GM19023 (cell line): ENCODE results near the gene SORCS1.

ENCODE experiments used
- ATAC-seq: cut with Tn5 transposase; IDR thresholded peaks from one replicate; pipeline ENCODE4 v1.9.1; 2021; ENCODE audit warnings: mild to moderate bottlenecking, moderate library complexity; ENCODE audit not compliant: unreplicated experiment

The SORCS1 gene

DNA sequence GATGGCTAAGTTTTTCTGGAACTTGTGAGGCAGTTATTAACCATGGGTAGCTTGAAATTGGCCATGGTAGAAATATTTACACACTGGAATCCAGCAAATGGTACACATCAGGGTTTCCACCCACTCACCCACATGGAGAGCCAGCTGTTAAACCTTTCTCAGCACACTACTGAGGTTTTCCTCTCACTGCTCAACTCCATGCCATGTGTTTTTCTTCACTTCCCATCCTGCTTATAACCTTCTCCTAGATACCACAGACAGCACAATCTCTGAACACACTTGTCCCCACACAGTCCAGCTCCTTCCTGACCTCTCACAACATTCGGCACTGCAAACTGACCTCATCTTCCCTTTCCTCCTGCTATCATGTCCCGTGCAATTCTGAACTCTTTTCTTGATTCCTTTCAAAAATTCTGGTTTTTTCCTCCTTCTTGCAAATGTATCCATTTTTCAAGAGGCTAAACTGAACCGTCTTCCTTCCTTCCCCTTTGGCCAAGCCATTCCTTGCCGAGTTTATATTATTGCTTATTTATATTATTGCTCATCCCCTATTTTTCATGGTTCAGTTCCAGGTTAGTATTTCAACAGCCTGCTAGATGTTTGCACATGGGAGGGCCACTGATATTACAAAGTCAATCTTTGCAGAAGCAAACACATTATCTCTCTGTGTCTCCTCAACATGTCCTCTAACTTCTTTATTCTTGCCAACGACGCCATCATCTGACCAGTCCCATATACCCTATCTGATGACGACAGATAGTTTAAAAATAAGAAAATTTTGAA is 606.4 kb downstream of the SORCS1 start:
- no peak for ATAC-seq

GRCh38 chr10:106557053-106557452 is 607.5 kb downstream of the SORCS1 start:
- ATAC-seq, result no peak

DNA sequence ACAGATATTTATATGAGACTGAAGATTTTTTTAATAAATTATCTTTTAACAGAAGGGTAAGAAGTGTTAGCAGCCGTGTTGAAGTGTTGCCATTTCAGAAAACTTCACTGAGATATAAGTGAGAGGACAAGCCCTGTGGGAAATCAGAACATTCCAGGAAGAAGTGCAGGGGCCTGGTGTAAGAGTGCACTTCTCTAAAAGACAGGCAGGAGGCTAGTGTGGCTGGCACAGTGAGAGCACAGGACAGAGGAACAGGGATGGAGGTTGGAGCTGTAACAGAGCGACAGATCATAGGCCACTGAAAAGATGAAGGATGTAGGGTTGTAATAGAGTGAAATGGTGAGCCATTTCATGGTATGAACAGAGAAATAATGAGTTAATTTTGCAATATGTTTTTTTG is 608.9 kb downstream of the SORCS1 start:
- no peak for ATAC-seq

- ATAC-seq, result no peak
Observed at GRCh38 chr10:106551501-106552062, 612.9 kb downstream of the SORCS1 start.

DNA sequence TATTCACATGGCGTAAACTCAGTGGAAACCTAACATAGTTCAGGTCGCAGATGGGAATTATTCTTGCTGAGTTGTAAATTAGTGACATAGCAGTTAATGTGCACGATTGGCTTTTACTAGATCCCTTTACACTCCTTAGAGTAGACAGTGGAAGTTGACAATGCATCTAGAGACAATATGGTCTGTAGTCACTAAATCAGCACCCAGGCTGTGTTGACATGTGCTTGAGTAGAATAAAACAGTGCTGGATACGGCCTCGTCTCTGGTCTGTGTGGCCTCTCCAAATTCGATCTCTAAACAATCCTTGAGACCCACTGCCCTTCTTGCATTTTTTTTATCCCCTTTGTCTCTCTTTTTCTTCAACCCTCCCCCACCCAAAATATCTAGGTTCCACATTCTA is 615.7 kb downstream of the SORCS1 start:
- no peak for ATAC-seq

DNA sequence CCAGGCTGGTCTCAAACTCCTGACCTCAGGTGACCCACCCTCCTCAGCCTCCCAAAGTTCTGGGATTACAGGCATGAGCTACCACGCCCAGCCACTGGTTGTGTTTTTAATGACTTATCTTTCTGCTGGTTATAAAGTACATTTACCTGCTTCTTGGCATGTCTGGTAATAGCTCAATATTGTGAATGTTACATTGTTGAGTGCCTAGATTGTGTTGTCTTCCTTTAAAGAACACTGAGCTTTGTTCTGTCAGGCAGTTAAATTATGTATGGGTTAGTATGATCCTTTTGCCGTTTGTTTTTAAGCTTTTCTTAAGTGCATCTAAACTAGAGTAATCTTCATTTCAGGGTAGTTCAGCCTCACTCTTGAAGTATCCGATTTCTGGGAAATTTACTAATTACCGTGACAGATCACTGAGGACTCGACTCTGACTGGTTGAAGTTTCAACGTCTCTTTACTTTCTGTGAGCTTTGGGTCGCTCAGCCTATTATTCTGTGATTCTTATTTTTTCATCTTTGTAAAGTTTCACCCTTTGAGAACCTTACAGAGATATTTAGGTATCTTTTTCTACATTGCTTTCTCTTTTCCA is 617.4 kb downstream of the SORCS1 start:
- no peak for ATAC-seq

GRCh38 chr10:106542461-106542860 is 622.0 kb downstream of the SORCS1 start:
- no peak for ATAC-seq

DNA sequence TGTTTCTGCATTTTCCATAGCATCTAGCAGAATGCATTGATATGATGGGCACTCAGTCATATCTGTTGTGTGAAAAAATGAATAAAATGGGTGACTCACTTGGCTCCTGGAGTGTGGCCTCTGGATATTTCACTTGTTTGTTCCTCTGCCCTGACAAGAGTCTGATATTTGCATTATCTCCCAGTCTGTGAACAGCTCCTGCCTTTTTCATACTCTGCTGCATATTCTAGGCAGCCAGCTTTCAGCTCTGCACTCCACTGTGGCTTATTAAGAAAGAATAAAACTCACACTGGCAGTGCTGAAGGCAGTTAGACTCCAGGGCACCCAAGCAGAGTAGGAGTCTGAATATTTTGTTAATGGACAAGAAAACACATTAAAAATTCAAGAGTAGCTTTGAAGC is 623.9 kb downstream of the SORCS1 start:
- no peak for ATAC-seq

DNA sequence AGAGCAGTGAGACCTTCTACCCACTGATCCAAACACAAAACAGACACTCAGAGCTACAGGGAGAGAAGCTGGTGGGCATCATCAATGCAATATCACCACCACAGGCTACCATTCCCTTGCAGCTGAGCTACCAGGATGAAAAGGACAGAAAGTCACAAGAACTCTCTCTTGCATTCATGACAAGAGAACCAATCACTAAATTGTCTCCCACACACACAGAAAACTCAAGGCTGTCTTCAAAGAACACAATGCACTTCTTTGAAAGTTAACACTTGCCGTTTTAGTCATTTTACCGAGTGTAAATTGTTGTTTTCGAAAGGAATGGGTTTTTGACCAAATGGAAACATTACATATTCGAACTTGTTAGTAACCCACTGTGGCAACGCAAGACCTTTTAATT is 626.6 kb downstream of the SORCS1 start:
- ATAC-seq, result no peak

- no peak for ATAC-seq
Observed at GRCh38 chr10:106535304-106535953, 629.1 kb downstream of the SORCS1 start.

- ATAC-seq, result no peak
Observed at GRCh38 chr10:106534441-106534840, 630.1 kb downstream of the SORCS1 start.

DNA sequence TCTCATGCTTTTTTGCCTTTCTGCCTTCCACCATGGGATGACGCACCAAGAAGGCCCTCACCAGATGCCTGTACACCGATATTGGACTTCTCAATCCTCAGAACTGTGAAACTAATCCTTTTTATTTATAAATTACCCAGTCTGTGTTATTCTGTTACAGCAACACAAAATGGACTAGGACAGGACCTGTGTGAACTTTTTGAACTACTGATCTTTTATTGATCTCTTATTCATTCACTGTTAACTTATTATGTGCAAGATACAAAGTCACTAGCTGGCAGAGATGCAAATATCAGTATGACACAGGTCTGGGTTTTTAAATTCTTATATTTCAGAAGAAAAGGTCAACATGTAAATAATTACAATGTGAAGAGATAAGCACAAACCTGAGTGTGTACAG is 635.8 kb downstream of the SORCS1 start:
- ATAC-seq, result no peak

- ATAC-seq, result no peak
Observed at GRCh38 chr10:106525835-106526234, 638.7 kb downstream of the SORCS1 start.
